ENCODE results near the gene PWWP2B.
"Not testable (repeated sequence)": the region's sequence is repeated elsewhere in the genome, so short reads cannot be mapped to it uniquely, and the experiment has no call there.

Gene PWWP2B

GRCh38 chr10:132420981-132421846 lies 24.2 kb downstream of the PWWP2B start:
- no peak for DNase-seq

- no peak for DNase-seq
These were observed 25.1 kb downstream of the PWWP2B start for GRCh38 chr10:132421847-132422751.

GRCh38 chr10:132422903-132423825 lies 26.2 kb downstream of the PWWP2B start:
- DNase-seq, result no peak

GRCh38 chr10:132423966-132424861 lies 27.2 kb downstream of the PWWP2B start:
- no peak for DNase-seq

DNA sequence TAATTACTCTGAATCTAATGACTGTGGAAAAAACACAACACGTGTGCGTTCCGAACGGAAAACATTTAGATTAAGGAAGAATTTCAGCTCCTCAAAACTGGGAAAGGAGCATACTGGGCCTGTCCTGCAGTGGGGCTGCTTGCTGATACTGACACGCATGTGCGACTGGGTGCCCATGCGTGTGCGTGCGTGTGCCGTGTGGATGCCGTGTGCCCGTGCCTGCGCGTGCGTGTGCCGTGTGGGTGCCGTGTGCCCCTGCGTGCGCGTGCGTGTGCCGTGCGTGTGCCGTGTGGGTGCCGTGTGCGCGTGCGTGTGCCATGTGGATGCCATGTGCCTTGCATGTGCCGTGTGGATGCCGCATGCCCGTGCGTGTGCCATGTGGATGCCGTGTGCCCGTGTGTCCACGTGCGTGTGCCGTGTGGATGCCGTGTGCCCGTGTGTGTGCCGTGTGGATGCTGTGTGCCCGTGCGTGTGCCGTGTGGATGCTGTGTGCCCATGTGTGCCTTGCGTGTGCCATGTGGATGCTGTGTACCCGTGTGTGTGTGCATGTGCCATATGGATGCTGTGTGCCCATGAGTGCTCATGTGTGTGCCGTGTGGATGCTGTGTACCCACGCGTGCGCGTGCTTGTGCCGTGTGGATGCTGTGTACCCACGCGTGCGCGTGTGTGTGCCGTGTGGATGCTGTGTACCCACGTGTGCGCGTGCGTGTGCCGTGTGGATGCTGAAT lies 28.2 kb downstream of the PWWP2B start:
- DNase-seq, result no peak

- DNase-seq, result no peak
These were observed 28.8 kb downstream of the PWWP2B start for GRCh38 chr10:132425757-132426155.

- DNase-seq, result no peak
These were observed 30.2 kb downstream of the PWWP2B start for GRCh38 chr10:132427006-132427771.

DNA sequence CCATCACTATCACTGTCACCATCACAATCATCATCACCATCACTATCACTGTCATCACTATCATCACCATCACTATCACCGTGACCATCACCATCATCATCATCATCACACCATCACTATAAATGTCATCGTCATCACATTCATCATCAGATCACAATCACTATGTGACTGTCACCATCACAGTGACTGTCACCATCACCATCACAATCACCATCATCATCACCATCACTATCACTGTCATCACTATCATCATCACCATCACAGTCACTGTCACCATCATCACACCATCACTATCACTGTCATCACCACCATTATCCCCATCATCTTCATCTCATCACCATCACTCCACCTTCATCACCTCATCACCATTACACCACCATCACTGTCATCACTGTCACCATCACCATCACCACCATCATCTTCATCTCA lies 31.0 kb downstream of the PWWP2B start:
- DNase-seq, result no peak

DNA sequence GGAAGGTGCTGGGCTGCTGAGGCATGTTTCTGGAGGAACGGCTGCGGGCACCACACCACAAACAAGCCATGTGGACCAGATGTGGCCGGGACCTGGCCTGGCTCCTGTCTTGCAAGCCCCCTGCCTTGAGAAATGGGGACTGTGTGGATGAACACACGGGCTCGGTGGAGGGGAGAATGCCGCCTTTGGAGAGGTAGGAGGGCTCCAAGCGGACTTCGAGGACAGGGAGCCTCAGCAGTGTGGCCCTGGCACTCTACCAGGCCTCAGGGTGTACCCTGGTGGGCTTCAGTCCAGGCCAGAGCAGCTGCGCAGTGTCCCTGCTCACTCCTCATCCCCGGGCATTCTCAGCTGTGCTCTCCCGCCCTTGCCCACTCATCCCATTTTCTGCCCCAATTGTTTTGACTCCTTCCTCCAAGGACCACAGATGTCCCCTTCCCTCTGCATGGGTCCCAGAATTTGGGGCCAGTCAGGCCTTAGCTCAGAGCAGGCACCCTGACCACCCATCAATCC lies 31.5 kb downstream of the PWWP2B start:
- no peak for DNase-seq

GRCh38 chr10:132429281-132430230 lies 32.6 kb downstream of the PWWP2B start:
- no peak for DNase-seq

DNA sequence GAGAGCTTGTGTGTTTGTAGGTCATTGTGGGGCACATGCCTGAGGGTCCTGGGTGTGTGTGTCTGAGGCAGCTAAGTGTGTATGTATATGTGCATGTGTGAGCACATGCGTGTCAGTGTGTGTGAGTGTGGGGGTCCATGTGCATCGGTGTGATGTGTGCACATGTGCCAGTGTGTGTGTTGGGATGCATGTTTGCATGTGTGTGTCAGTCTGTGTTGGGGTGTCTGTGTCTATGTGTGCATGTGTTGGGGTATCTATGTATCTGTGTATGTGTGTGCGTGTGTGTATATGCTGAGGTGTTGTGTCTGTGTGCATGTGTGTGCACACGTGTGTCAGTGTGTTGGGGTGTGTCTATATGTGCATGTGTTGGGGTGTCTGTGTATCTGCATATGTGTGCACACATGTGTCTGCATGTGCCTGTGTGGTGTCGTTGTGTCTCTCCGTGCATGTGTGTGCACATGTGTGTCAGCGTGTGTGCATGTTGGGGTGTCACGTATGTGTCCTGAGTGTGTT lies 33.3 kb downstream of the PWWP2B start:
- DNase-seq, result no peak

DNA sequence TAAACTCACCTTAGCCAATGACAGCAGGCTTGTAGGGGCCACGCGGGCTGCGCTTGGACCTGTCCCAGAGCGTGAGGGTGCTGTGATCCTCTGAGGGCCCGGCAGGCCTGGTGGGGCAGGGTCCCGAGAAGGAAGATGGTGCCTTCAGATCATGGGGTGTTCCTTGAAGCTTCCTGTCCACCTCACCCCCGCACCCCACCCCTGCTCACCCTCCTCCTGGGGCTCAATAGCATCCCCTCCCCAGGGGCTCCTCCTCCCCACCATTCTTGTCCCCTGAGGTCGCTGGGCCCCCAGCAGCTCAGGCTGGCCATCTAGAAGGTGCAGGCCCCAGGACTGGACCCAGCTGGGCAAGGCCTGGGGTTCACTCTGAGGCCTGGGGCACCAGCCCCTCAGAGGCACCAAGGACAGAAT lies 33.9 kb downstream of the PWWP2B start:
- no peak for DNase-seq

- no peak for DNase-seq
These were observed 34.7 kb downstream of the PWWP2B start for GRCh38 chr10:132431537-132432175.

DNA sequence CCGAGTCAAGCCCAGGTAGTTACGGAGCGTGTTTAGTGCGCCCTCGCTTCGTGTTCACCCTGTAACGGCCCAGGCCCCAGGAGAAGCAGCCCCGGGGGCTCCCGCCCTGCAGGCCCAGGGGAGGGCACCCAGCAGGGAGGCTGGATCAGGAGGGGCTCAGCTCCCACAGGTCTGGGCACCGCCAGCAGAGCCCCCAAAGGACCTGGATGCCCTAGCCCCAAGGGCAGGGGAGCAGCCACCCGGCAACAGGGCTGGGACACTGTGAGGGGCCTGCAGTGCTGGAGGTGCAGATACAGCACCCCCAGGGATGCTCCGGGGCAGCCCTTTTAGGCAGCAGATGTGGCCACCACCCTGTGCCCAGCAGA lies 35.2 kb downstream of the PWWP2B start:
- DNase-seq, result no peak

DNA sequence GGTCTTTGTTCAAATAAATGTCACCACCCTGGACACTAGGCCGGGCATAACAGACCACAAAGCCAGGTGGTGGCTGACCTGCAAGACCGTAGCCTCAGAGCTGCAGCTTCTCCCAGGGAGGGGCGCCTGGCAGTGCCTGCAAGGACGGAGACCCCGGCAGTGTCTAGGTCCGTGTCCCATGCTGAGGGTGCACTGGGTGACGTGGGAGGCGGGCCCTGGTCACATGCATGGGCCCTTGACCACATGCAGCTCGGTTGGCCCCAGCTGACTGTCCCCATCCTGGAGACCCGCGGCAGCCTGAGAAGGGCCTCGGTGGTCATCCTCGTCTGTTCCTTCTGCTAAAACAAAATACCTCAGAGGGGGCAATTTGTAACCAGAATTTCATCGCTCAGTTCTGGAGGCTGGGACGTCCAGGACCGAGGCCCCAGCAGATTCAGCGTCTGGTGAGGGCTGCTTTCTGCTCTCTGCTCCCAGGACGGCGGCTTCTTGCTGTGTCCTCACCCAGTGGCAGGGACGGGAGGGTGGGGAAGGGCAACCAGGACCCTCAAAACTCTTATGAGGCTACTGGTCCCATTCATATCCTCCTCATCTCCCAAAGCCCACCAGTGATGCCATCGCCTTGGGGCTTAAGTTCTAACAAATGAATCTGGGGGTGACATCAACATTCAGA lies 36.8 kb downstream of the PWWP2B start:
- no peak for DNase-seq

- DNase-seq, result peak; percentile 40
These were observed 37.5 kb downstream of the PWWP2B start for GRCh38 chr10:132434405-132435005.

DNA sequence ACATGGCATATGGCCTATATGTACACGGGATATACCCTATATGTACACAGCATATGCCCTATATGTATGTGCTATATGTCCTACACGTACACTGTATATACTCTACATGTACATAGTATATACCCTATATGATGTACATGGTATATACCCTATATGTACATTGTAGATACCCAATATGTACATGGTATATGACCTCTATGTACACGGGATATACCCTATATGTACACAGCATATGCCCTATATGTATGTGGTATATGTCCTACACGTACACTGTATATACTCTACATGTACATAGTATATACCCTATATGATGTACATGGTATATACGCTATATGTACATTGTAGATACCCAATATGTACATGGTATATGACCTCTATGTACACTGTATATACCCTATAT lies 38.3 kb downstream of the PWWP2B start:
- not testable (repeated sequence) for DNase-seq
